Measurements from ENCODE around the gene LPIN1. TPM values are rescaled to one million over a fixed set of nuclear protein-coding genes. Genes with fewer than 3 reads are reported as not detected.
A peak's percentile ranks its signal among the peaks of the same experiment; 100 is the strongest.

LPIN1 gene
- total RNA-seq, 2 donors from 2014 or later, result 15.0 to 47.5 TPM

DNA sequence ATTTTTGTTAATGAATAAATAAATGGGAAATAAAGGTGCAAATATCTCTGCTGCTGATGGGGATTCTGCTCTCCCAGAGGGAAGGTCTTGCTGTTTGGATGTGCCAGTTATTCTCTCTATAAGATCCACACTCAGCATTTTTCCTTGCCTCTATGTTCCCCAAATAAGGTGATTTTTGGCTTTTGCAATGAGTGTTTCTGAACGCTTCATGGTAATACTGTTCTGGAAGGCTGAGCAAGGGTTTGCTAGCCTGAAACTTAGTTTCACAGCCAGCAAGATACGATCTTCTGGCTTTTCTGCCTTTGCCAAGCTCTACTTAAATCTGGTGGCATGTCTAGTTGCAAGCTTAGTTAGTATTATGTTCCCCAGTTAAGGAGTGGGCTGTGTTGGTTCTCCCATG is 114.6 kb downstream of the LPIN1 start:
- ATAC-seq, result no peak
- DNase-seq, result no peak
- Histone ChIP-seq H3K9me3 (no peaks in the 10 kb centered on the region), H3K4me3 (no peak overlapping the region), H3K27me3 (no peaks in the 10 kb centered on the region), H3K36me3 (replicated peaks in 1 of 2; ENCODE audit: insufficient read depth in 1 of 2, low read depth in 2 of 2) (no peaks in the 10 kb centered on the region), H3K27ac (no peak overlapping the region), H3K4me1 (peaks cover 5% of the 10 kb centered on the region)
- 65 to 69% methylated on average over 2 of the region's 2 CpGs for WGBS, 2 donors
- TF ChIP-seq, protein P1, sequence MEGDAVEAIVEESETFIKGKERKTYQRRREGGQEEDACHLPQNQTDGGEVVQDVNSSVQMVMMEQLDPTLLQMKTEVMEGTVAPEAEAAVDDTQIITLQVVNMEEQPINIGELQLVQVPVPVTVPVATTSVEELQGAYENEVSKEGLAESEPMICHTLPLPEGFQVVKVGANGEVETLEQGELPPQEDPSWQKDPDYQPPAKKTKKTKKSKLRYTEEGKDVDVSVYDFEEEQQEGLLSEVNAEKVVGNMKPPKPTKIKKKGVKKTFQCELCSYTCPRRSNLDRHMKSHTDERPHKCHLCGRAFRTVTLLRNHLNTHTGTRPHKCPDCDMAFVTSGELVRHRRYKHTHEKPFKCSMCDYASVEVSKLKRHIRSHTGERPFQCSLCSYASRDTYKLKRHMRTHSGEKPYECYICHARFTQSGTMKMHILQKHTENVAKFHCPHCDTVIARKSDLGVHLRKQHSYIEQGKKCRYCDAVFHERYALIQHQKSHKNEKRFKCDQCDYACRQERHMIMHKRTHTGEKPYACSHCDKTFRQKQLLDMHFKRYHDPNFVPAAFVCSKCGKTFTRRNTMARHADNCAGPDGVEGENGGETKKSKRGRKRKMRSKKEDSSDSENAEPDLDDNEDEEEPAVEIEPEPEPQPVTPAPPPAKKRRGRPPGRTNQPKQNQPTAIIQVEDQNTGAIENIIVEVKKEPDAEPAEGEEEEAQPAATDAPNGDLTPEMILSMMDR (IDR thresholded peaks at IDR 0.05), result no peak
- TF ChIP-seq POLR2A (IDR thresholded peaks at IDR 0.05), result no peak
- intact Hi-C loops (cut with DNase I), result loop anchor here (10.0 kb wide), 1 partner anchor 1144 kb away; no protein-coding TSS in a partner anchor

- H3K9me3 ChIP-seq, result no peaks in the 10 kb centered on the region
- H3K27me3 ChIP-seq, result no peaks in the 10 kb centered on the region
- H3K36me3 ChIP-seq (replicated peaks in 1 of 2; ENCODE audit: insufficient read depth in 1 of 2, low read depth in 2 of 2), result no peaks in the 10 kb centered on the region
- intact Hi-C loops (cut with DNase I), result loop anchor here (10.0 kb wide), 1 partner anchor 1143 kb away; no protein-coding TSS in a partner anchor
- no peak overlapping the region for H3K27ac ChIP-seq
- H3K4me3 ChIP-seq, result no peak overlapping the region
- peaks cover 5% of the 10 kb centered on the region for H3K4me1 ChIP-seq
- no peak for ATAC-seq
- DNase-seq, result no peak
- TF ChIP-seq, protein P1 (IDR thresholded peaks at IDR 0.05), result no peak
- TF ChIP-seq POLR2A (IDR thresholded peaks at IDR 0.05), result no peak
- WGBS, 2 donors, result 62 to 67% methylated on average over 3 of the region's 3 CpGs
Measured at GRCh38 chr2:11862049-11862448, 115.6 kb downstream of the LPIN1 start.

DNA sequence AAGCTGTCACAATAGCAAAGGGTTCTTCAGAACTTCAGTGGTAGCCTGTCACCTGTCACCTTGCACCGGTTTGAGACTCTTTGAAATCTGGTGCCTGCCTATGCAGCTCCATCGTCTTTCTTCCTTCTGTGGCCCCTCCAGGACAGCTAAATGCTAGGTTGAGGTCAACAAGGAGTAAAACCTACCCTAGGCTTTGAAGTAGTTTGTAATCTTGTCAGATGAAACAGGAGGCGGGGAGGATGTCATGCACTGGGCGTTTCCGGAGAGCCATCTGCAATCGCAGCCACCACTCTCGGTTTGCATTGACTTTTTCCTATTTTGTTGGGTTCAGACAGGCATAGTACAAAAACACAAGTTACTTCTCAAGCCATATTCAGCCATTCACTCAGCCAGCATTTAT is 116.7 kb downstream of the LPIN1 start:
- peaks cover 5% of the 10 kb centered on the region for H3K4me1 ChIP-seq
- H3K27me3 ChIP-seq, result no peaks in the 10 kb centered on the region
- H3K36me3 ChIP-seq (replicated peaks in 1 of 2; ENCODE audit: insufficient read depth in 1 of 2, low read depth in 2 of 2), result no peaks in the 10 kb centered on the region
- ATAC-seq, result no peak
- H3K9me3 ChIP-seq, result no peaks in the 10 kb centered on the region
- WGBS, 2 donors, result 70 to 74% methylated on average over 7 of the region's 7 CpGs
- H3K4me3 ChIP-seq, result no peak overlapping the region
- no peak for TF ChIP-seq POLR2A (IDR thresholded peaks at IDR 0.05)
- TF ChIP-seq, protein P1 (IDR thresholded peaks at IDR 0.05), result no peak
- intact Hi-C loops (cut with DNase I), result loop anchor here (10.0 kb wide), 1 partner anchor 1142 kb away; no protein-coding TSS in a partner anchor
- no peak for DNase-seq
- no peak overlapping the region for H3K27ac ChIP-seq

DNA sequence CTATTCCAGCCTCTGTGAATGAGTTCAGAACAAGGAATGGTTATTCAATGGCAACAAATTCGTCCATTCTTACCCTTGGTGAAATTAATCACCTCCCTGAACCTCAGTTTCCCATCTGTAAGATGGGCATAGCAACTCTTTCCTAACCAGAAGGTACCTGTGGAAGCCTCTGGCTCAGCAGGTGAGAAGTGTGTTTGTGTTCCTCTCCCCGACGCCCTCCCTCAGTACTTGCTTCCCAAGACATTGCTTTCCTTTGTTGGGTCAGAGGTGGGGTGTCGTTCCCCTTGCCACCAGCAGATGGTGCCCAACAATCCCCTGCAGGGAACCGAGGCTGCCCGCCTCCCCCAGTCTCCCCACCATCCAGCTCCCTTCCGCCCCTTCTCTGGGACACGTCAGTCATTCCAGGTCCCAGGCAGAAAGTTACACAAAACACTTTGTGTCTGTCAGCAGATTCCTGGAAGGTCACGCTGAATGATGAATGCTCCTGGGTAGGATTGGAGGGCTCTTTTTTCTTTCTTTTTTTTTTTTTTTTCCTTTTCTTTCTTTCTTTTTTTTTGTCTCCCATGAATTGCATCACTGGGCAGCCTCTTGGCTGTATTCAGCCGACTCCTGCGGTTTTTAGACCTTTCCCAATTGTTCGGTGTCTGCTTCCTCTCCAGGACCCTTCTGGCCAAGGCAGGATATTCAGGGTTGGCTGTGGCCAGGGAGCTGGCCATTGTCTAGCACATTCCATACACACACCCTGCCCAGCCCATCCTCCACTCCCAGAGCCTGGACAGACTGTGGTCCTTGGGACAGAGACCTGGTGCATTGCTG is 117.3 kb downstream of the LPIN1 start:
- 14 to 17% methylated on average over 12 of the region's 12 CpGs for WGBS, 2 donors
- Histone ChIP-seq H3K4me3 (no peak overlapping the region), H3K27ac (peak overlapping the region in 1 of 4 donors; percentile 30), H3K9me3 (no peaks in the 10 kb centered on the region), H3K36me3 (replicated peaks in 1 of 2; ENCODE audit: insufficient read depth in 1 of 2, low read depth in 2 of 2) (no peaks in the 10 kb centered on the region), H3K4me1 (peaks cover 5% of the 10 kb centered on the region), H3K27me3 (no peaks in the 10 kb centered on the region)
- intact Hi-C loops (cut with DNase I), result loop anchor here (10.0 kb wide), 1 partner anchor 1141 kb away; no protein-coding TSS in a partner anchor
- TF ChIP-seq POLR2A (IDR thresholded peaks at IDR 0.05), result no peak
- TF ChIP-seq, protein P1 (IDR thresholded peaks at IDR 0.05), result peak; percentile 71 to 95 (median 86)
- peak; percentile 90 for ATAC-seq
- peak; percentile 77 to 82 (median 81) for DNase-seq
